ENCODE results near the gene SEH1L.

SEH1L gene

GRCh38 chr18:13007248-13007560 is 59.4 kb downstream of the SEH1L start:
- no peaks in the 10 kb centered on the region for H3K4me1 ChIP-seq (ENCODE audit: insufficient read depth, low read length, severe bottlenecking)
- no peaks in the 10 kb centered on the region for H3K9me2 ChIP-seq (ENCODE audit: low read depth, low read length)
- no peaks in the 10 kb centered on the region for H3K27me3 ChIP-seq (ENCODE audit: insufficient read depth, low read length)
- H3K4me3 ChIP-seq (ENCODE audit: low read depth, low read length, poor library complexity, severe bottlenecking) = no peak overlapping the region
- no peak overlapping the region for H3K27ac ChIP-seq (ENCODE audit: low read depth, low read length, poor library complexity, severe bottlenecking)
- no peak overlapping the region for H3K9ac ChIP-seq (ENCODE audit: low read length)
- H4K20me1 ChIP-seq (ENCODE audit: insufficient read depth, low read length) = no peaks in the 10 kb centered on the region
- no peaks in the 10 kb centered on the region for H3F3A ChIP-seq (ENCODE audit: insufficient read depth, low read length)
- TF ChIP-seq CTCF (IDR thresholded peaks at IDR 0.05; ENCODE audit: low read length) = no peak
- no peak for TF ChIP-seq EZH2 (IDR thresholded peaks at IDR 0.05; ENCODE audit: borderline replicate concordance, low read length)
- no peak overlapping the region for H2AFZ ChIP-seq (ENCODE audit: low read length)
- no peak overlapping the region for H3K4me2 ChIP-seq (ENCODE audit: low read length)
- H3K79me2 ChIP-seq (ENCODE audit: insufficient read depth, low read length) = no peaks in the 10 kb centered on the region; the same call in 1 of the 2 replicates
- no peaks in the 10 kb centered on the region for H3K9me3 ChIP-seq (ENCODE audit: low read length)
- peaks cover 83% of the 10 kb centered on the region for H3K36me3 ChIP-seq (ENCODE audit: insufficient read depth, low read length)

- H4K20me1 ChIP-seq (ENCODE audit: insufficient read depth, low read length) = no peaks in the 10 kb centered on the region
- H3K36me3 ChIP-seq (ENCODE audit: insufficient read depth, low read length) = peaks cover 94% of the 10 kb centered on the region
- H3K4me2 ChIP-seq (ENCODE audit: low read length) = no peak overlapping the region
- H3K9me2 ChIP-seq (ENCODE audit: low read depth, low read length) = no peaks in the 10 kb centered on the region
- H3F3A ChIP-seq (ENCODE audit: insufficient read depth, low read length) = no peaks in the 10 kb centered on the region
- no peak overlapping the region for H3K27ac ChIP-seq (ENCODE audit: low read depth, low read length, poor library complexity, severe bottlenecking)
- H2AFZ ChIP-seq (ENCODE audit: low read length) = no peak overlapping the region
- no peaks in the 10 kb centered on the region for H3K4me1 ChIP-seq (ENCODE audit: insufficient read depth, low read length, severe bottlenecking)
- no peak overlapping the region for H3K9ac ChIP-seq (ENCODE audit: low read length)
- no peaks in the 10 kb centered on the region for H3K79me2 ChIP-seq (ENCODE audit: insufficient read depth, low read length)
- H3K27me3 ChIP-seq (ENCODE audit: insufficient read depth, low read length) = no peaks in the 10 kb centered on the region
- no peak overlapping the region for H3K4me3 ChIP-seq (ENCODE audit: low read depth, low read length, poor library complexity, severe bottlenecking)
- TF ChIP-seq EZH2 (IDR thresholded peaks at IDR 0.05; ENCODE audit: borderline replicate concordance, low read length) (no peak), CTCF (IDR thresholded peaks at IDR 0.05; ENCODE audit: low read length) (no peak)
- H3K9me3 ChIP-seq (ENCODE audit: low read length) = no peaks in the 10 kb centered on the region
Measured at GRCh38 chr18:13011719-13012118, 63.9 kb downstream of the SEH1L start.

DNA sequence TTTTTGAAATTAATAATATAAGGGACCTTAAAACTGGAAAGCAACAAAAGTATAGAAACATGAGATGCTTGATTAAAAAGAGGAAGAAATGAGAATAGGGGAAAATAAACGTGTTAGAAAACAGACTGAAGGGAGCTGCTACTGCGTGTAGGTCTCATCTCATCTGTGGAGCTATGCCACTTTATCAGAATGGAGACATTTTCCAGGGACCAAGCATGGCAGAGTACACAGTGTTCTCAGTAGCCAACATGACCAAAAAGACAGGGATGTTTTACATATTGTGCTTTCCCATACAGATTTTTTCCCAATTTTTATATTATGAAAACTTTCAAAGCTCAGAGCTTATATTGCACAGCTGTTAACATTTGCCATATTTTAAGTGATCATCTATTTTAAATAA is 66.4 kb downstream of the SEH1L start:
- H3K79me2 ChIP-seq (ENCODE audit: insufficient read depth, low read length) = no peaks in the 10 kb centered on the region
- H3K36me3 ChIP-seq (ENCODE audit: insufficient read depth, low read length) = peaks cover 100% of the 10 kb centered on the region
- H3F3A ChIP-seq (ENCODE audit: insufficient read depth, low read length) = no peaks in the 10 kb centered on the region
- no peaks in the 10 kb centered on the region for H3K4me1 ChIP-seq (ENCODE audit: insufficient read depth, low read length, severe bottlenecking)
- no peak overlapping the region for H3K27ac ChIP-seq (ENCODE audit: low read depth, low read length, poor library complexity, severe bottlenecking)
- no peak overlapping the region for H3K4me2 ChIP-seq (ENCODE audit: low read length)
- H3K9me2 ChIP-seq (ENCODE audit: low read depth, low read length) = no peaks in the 10 kb centered on the region
- H3K4me3 ChIP-seq (ENCODE audit: low read depth, low read length, poor library complexity, severe bottlenecking) = no peak overlapping the region
- no peak overlapping the region for H2AFZ ChIP-seq (ENCODE audit: low read length)
- no peaks in the 10 kb centered on the region for H3K9me3 ChIP-seq (ENCODE audit: low read length)
- H3K27me3 ChIP-seq (ENCODE audit: insufficient read depth, low read length) = no peaks in the 10 kb centered on the region
- no peaks in the 10 kb centered on the region for H4K20me1 ChIP-seq (ENCODE audit: insufficient read depth, low read length)
- no peak overlapping the region for H3K9ac ChIP-seq (ENCODE audit: low read length)
- no peak for TF ChIP-seq EZH2 (IDR thresholded peaks at IDR 0.05; ENCODE audit: borderline replicate concordance, low read length)
- no peak for TF ChIP-seq CTCF (IDR thresholded peaks at IDR 0.05; ENCODE audit: low read length)
